Stimulated activated naive CD8-positive, alpha-beta T cell treated with anti-CD3 and anti-CD28 coated beads, Interleukin-15, amount 100 ng/mL, for 72 hours (primary cell): ENCODE data around the gene COL5A1.

Experiments
- ATAC-seq: fragments of 150-1000 bp; cut with Tn5 transposase; 2 replicates; pipeline ENCODE4 v1.10.0; 2021; ENCODE audit warnings: mild to moderate bottlenecking, moderate library complexity
- DNase-seq, 2 donors: peaks; one replicate each; pipeline ENCODE4 v3.0.0; 2021 to 2022
- H3K27ac Mint-ChIP-seq, 2 donors: one replicate each; pipeline ENCODE4 v1.8.0; 2022; ENCODE audit warnings: mild to moderate bottlenecking in 2 of 2, mixed read lengths in 2 of 2, moderate library complexity in 2 of 2
- H3K27me3 Mint-ChIP-seq: one replicate; pipeline ENCODE4 v1.8.0; 2022; ENCODE audit warnings: mixed read lengths
- H3K4me1 Mint-ChIP-seq: one replicate; pipeline ENCODE4 v1.8.0; 2022; ENCODE audit warnings: mild to moderate bottlenecking, mixed read lengths
- H3K4me3 Mint-ChIP-seq, 2 donors: one replicate each; pipeline ENCODE4 v1.8.0; 2022; ENCODE audit warnings: mild to moderate bottlenecking in 2 of 2, mixed read lengths in 2 of 2, moderate library complexity in 1 of 2
- H3K9me3 Mint-ChIP-seq, 2 donors: one replicate each; pipeline ENCODE4 v1.8.0; 2022; ENCODE audit warnings: mixed read lengths in 2 of 2

COL5A1 gene

DNA sequence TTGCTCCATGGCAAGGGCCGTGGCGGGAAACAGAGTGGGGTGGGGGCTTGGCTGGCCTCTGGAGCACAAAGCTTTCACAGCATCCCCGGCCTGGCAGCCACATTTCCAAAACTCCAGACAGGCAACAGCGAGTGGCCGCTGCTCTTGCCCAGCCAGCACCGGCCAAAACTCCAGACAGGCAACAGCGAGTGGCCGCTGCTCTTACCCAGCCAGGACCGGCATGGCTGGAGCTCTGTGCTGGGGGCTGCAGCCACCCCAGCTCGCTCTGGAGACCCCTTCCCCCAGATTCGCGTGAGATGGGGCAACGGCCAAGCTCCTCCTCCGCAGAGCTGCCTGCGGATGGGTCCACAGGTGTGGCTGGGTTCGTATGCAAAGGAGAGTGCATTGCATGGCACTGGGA, 98.5 kb downstream of the COL5A1 start:
- Mint-ChIP-seq H3K9me3 (no peaks in the 10 kb centered on the region), H3K4me3 (no peak overlapping the region), H3K27ac (no peak overlapping the region), H3K27me3 (peaks cover 26% of the 10 kb centered on the region), H3K4me1 (no peaks in the 10 kb centered on the region)
- DNase-seq, result no peak
- ATAC-seq, result no peak

DNA sequence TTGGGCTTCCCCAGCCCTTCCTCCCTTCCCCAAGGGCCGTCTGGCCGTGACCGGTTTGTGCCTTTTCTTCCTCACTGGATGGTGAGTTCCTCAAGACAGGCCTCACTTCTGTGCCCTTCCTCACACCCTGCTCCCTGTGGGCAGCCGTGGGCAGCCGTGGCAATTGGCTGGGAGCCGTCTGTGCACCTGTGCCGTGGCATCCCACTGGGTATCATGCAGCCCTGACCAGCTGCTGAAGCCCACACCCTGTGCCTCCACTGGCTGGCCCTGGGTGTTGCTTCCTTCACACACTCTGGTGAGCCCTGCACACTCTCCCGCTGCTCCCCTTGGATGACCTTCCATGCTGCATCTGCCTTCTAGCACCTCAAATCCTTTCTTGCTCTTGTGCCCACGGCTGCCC, 100.2 kb downstream of the COL5A1 start:
- Mint-ChIP-seq H3K4me1 (no peaks in the 10 kb centered on the region), H3K9me3 (no peaks in the 10 kb centered on the region), H3K4me3 (no peak overlapping the region), H3K27ac (no peak overlapping the region), H3K27me3 (peaks cover 26% of the 10 kb centered on the region)
- DNase-seq, result no peak
- ATAC-seq, result no peak

- Mint-ChIP-seq H3K4me3 (no peak overlapping the region), H3K27ac (no peak overlapping the region), H3K9me3 (peaks cover 0 to 2% of the 10 kb centered on the region in 2 donors), H3K4me1 (no peaks in the 10 kb centered on the region), H3K27me3 (peaks cover 18% of the 10 kb centered on the region)
- DNase-seq (no peak), ATAC-seq (no peak)
Observed at GRCh38 chr9:134742822-134743535, 101.4 kb downstream of the COL5A1 start.

DNA sequence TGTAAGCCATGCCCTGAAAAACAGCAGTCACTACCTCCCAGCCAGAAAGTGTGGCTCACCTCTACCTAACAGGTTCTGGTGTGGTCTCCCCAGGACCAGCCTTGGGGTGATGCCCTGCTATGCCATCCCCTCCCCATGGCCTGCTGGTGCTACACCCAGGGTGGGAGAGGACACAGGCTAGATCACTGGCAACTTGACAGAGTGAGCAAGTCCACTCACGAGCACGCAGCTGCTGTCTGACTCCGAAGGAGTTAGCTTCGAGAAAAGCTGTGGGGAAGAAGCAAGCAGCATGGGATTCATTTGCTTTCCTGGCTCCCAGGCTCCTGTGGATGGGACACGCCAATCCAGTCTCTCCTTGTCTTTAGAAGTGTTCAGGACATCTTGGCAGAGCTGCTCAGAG, 102.2 kb downstream of the COL5A1 start:
- H3K4me1 Mint-ChIP-seq, result no peaks in the 10 kb centered on the region
- H3K4me3 Mint-ChIP-seq, result no peak overlapping the region
- ATAC-seq, result no peak
- H3K9me3 Mint-ChIP-seq, result peaks cover 0 to 8% of the 10 kb centered on the region in 2 donors
- H3K27ac Mint-ChIP-seq, result no peak overlapping the region
- DNase-seq, result no peak
- H3K27me3 Mint-ChIP-seq, result peaks cover 10% of the 10 kb centered on the region

DNA sequence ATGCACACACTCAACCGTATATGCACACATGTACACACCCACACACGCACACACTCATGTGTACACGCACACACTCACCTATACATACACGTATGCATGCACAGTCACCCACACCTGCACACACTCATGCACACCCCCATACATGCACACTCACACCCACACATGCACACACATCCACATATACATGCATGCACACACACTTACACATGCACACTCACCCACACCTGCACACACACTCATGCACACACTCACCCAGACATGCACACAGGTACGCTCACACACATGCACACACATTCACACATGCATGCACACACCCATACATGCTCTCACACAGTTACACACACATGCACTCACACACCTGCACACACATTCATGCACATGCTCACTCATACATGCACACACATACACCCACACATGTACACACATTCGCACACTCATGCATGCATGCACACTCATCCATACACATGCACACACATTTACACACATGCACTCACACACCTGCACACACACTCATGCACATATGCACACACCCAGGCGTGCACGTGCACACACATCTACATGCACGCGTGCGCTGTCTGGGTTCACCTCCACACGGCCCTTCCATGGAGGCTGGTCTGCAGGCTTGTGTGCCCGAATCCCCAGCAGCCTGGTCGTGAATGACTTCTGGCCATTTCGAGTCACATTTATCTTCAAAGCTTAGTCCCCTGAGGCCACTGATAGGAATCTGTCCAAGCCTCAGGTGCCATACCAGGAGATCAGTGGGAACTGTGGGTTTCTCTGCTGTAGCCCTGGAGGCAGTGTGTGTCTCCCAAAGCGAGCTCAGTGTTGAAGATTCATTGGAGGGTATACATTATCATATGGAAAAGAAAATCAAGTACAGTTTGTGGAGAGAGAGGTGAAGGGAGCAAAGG, 103.0 kb downstream of the COL5A1 start:
- Mint-ChIP-seq H3K4me3 (no peak overlapping the region), H3K27ac (no peak overlapping the region), H3K9me3 (peaks cover 0 to 8% of the 10 kb centered on the region in 2 donors), H3K27me3 (peaks cover 2% of the 10 kb centered on the region), H3K4me1 (no peaks in the 10 kb centered on the region)
- ATAC-seq (no peak), DNase-seq (no peak)

DNA sequence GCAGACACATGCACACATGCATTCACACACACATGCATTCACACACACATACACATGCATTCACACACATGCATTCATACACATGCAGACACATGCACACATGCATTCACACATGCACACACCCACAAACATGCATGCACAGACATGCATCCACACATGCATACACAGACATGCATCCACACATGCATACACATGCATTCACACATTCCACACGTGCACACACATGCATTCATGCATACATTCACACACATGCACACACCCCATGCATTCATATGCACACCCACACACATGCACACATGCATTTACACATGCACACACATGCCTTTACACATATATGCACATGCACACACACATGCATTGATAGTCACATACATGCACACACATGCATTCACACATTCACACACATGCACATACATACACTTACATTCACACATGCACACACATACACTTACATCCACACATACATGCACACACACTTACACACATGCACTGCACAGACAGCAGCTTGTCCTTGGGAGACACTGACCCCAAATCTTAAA, 106.4 kb downstream of the COL5A1 start:
- no peak overlapping the region for H3K4me3 Mint-ChIP-seq
- DNase-seq (no peak), ATAC-seq (no peak)
- no peaks in the 10 kb centered on the region for H3K27me3 Mint-ChIP-seq
- H3K27ac Mint-ChIP-seq, result no peak overlapping the region
- H3K9me3 Mint-ChIP-seq, result peaks cover 0 to 8% of the 10 kb centered on the region in 2 donors
- no peaks in the 10 kb centered on the region for H3K4me1 Mint-ChIP-seq

GRCh38 chr9:134748591-134748990, 107.0 kb downstream of the COL5A1 start:
- DNase-seq, result no peak
- Mint-ChIP-seq H3K4me3 (no peak overlapping the region), H3K9me3 (peaks cover 0 to 8% of the 10 kb centered on the region in 2 donors), H3K27me3 (no peaks in the 10 kb centered on the region), H3K4me1 (no peaks in the 10 kb centered on the region), H3K27ac (no peak overlapping the region)
- ATAC-seq, result no peak

GRCh38 chr9:134750450-134751155, 109.0 kb downstream of the COL5A1 start:
- ATAC-seq (no peak), DNase-seq (no peak)

DNA sequence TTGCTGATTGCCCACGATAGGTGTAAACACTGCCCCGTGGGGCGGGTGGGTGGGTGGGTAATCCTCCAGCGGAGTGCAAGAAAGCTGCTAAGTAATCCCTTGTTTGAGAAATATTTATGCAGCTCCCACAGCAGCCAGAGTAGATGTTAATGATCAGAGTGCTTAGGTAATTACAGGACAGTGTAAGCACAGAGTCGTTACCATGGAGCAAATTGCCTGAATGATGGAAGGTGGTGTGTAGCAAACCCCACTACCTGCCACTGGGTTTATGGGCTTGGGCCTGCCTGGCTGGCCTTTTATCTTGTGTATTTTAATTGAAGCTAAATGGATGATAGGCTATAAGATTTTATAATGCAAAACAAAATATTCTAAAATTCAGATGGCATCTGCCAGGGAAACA, 110.0 kb downstream of the COL5A1 start:
- Mint-ChIP-seq H3K27ac (no peak overlapping the region), H3K9me3 (peaks cover 0 to 8% of the 10 kb centered on the region in 2 donors), H3K27me3 (no peaks in the 10 kb centered on the region), H3K4me3 (no peak overlapping the region), H3K4me1 (no peaks in the 10 kb centered on the region)
- ATAC-seq, result no peak
- no peak for DNase-seq

More at GRCh38 chr9:134750450-134751155, 109.0 kb downstream of the COL5A1 start:
- no peak overlapping the region for H3K27ac Mint-ChIP-seq
- H3K9me3 Mint-ChIP-seq, result peaks cover 0 to 8% of the 10 kb centered on the region in 2 donors
- H3K4me1 Mint-ChIP-seq, result no peaks in the 10 kb centered on the region
- H3K4me3 Mint-ChIP-seq, result no peak overlapping the region
- no peaks in the 10 kb centered on the region for H3K27me3 Mint-ChIP-seq

DNA sequence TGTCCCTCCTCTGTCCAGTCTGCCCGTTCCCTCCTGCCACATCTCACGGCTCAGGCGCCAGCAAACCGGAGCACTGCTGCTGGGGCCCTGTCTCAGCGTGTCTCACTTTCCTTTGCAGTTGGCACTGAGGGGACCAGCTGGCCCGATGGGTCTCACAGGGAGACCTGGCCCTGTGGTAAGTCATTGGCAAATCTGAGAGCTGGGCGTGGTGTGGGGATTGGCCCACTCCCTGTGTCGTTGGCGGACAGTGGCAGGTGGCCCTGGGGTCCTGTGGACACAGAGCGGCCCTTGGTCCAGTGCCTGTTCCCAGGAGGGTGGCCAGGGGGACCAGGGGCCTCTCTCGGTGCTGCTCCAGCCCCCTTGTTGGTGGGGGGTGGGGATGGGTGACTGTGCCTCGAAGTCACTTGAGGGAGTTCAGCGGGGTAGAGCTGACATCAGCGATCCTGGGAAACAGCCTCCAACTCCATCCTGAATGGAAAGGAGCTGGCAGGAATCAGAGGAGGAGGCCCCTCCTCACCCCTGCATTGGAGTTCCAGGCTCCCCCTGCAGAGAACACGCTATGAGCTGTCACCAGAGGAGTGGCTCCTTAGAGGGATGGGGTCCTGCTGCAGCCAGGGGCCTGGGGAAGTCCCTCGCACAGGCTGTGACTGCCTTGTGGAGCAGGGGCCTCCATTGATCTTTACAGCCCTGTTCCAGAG, 111.0 kb downstream of the COL5A1 start:
- no peak for DNase-seq
- no peak overlapping the region for H3K27ac Mint-ChIP-seq
- ATAC-seq, result no peak
- H3K9me3 Mint-ChIP-seq, result peaks cover 0 to 8% of the 10 kb centered on the region in 2 donors
- H3K27me3 Mint-ChIP-seq, result no peaks in the 10 kb centered on the region
- H3K4me1 Mint-ChIP-seq, result no peaks in the 10 kb centered on the region
- no peak overlapping the region for H3K4me3 Mint-ChIP-seq

- ATAC-seq (no peak), DNase-seq (no peak)
- H3K27ac Mint-ChIP-seq, result no peak overlapping the region
- H3K4me1 Mint-ChIP-seq, result no peaks in the 10 kb centered on the region
- H3K9me3 Mint-ChIP-seq, result peaks cover 0 to 4% of the 10 kb centered on the region in 2 donors
- H3K4me3 Mint-ChIP-seq, result no peak overlapping the region
- H3K27me3 Mint-ChIP-seq, result no peaks in the 10 kb centered on the region
Observed at GRCh38 chr9:134753191-134753590, 111.6 kb downstream of the COL5A1 start.

DNA sequence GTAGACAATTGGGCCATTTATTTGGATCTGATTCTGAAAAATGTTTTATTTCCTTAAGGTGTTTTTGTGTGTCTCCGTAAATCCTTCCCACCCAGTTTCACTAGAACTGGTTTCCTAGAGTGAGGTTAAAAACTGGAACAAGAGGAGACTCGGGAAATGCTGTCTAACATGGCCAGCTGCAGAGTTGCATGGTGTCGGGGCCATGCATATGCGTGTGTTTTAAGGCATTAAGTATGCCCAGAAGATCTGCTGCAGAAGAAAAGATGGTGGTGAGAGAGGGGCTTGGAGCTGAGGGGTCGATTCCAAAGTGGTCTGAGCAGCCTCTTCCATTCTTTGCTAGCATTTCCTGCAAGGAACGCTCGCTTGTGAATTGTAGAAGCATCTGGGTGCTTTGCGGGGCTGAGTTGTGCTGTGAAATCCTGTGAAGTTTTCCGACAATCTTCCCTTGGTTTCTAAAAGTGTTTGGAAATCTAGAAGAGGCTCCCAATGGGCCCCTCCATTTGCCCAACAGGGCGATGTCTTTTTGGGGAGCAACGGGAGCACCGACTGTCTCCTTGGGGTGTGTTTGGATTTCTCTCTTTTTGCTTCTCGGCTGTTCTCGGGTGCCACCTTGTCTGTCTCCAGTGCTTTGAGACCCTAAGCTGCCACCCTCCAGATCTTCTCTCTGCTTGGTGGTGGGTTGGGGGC, 113.8 kb downstream of the COL5A1 start:
- DNase-seq (no peak), ATAC-seq (no peak)
- Mint-ChIP-seq H3K27ac (no peak overlapping the region), H3K4me1 (no peaks in the 10 kb centered on the region), H3K27me3 (no peaks in the 10 kb centered on the region), H3K4me3 (no peak overlapping the region), H3K9me3 (peaks cover 6 to 14% of the 10 kb centered on the region in 2 donors)

GRCh38 chr9:134756098-134756497, 114.5 kb downstream of the COL5A1 start:
- Mint-ChIP-seq H3K4me1 (no peaks in the 10 kb centered on the region), H3K27ac (no peak overlapping the region), H3K4me3 (no peak overlapping the region), H3K27me3 (no peaks in the 10 kb centered on the region), H3K9me3 (peaks cover 13 to 22% of the 10 kb centered on the region in 2 donors)
- ATAC-seq (no peak), DNase-seq (no peak)

DNA sequence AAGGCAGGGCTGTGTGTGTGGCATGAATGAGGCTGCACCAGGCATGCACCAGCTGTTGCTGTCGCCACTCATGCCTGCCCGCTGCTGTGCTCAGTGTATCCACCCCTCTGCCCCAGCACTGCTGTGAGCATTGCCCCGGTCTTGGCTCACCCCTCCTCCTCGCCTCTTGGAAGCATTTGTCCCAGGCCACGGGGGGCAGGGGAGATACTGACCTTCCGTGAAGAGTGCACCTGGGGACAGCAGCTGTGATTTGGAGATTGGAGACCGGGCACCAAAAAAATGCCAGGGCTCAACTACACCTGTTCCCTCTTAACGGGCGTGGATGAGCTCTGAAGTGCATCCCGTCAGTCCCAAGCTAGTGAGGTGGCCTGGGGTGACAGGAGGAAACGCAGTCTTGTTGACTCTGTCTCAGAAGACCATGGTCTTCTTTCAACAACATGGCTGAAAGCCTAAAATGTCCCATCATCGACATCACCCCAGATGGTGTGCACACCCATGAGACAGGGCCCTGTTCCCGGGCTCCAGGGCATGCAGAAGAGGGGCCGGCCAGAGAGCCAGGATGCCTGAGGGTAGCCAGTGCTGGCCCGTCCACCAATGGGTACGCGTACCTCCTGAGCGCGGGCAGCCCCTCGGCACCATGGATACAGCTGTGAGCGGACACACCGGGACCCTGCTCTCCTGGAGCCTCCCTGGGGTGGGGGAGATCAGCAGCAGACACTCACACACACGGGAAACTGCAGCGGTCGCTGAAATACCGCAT, 115.8 kb downstream of the COL5A1 start:
- no peak for ATAC-seq
- no peak for DNase-seq

More for the DNA sequence above, 115.8 kb downstream of the COL5A1 start:
- no peak overlapping the region for H3K4me3 Mint-ChIP-seq
- no peaks in the 10 kb centered on the region for H3K27me3 Mint-ChIP-seq
- peaks cover 14 to 26% of the 10 kb centered on the region in 2 donors for H3K9me3 Mint-ChIP-seq
- no peak overlapping the region for H3K27ac Mint-ChIP-seq
- H3K4me1 Mint-ChIP-seq, result no peaks in the 10 kb centered on the region
